Body of pancreas (tissue), 4 donors: ENCODE results near the gene CTSG.

Experiments used
- POLR2A ChIP-seq, 3 donors: fragments of 450-650 bp; IDR thresholded peaks; one replicate each; pipeline ENCODE4 v1.6.1; 2016; ENCODE audit warnings: antibody characterized with exemption in 3 of 3, mild to moderate bottlenecking in 2 of 3
- TF ChIP-seq, protein P1 (sequence below), 7 experiments: fragments of 450-650 bp in 4 of 7; fragments of 200-600 bp in 3 of 7; sonication (generic) in 3 of 7; IDR thresholded peaks; one replicate each; pipeline ENCODE4 v1.5.1; 2016 to 2019; ENCODE audit warnings: antibody characterized with exemption in 7 of 7

DNA sequence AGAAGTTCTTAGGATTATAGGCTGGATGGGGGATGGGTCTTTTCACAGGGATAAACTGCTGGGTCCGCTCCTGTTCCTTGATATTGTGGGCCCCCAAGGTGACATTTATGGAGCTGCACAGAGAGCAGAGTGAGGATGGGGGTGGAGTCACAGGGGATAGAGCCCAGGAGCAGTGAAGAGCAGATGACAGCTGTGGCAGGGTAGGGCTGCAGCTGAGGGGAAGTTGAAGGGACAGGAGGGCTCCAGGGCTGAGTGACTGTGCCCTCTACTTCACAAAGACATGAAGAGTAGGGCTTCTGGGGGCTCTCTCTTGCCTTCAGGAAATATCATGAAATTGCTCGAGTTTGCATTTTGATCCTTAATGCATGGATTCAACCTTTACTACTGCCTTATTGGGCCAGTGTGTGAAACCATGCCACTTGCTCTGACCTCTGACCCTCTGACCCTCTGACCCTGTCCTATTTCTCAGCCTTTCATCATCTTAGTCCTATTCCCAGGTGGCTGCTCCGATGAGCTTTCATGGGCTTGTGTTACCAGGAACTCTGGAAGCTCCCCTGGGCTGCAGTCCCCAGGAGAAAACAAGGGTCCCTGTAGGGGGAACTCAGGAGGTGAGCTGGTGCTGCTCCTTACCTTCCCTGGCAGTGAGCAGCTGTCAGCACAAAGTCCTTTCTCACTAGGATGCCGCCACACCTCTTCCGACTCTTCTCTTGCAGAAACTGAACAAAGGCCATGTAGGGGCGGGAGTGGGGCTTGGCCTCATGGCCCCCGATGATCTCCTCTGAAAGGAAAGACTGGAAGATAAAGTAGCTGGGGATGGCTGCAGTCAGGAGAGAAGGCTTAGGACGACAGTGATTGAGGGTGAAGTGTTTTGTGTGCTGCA lies 31.8 kb upstream of the CTSG start:
- TF ChIP-seq, protein P1, sequence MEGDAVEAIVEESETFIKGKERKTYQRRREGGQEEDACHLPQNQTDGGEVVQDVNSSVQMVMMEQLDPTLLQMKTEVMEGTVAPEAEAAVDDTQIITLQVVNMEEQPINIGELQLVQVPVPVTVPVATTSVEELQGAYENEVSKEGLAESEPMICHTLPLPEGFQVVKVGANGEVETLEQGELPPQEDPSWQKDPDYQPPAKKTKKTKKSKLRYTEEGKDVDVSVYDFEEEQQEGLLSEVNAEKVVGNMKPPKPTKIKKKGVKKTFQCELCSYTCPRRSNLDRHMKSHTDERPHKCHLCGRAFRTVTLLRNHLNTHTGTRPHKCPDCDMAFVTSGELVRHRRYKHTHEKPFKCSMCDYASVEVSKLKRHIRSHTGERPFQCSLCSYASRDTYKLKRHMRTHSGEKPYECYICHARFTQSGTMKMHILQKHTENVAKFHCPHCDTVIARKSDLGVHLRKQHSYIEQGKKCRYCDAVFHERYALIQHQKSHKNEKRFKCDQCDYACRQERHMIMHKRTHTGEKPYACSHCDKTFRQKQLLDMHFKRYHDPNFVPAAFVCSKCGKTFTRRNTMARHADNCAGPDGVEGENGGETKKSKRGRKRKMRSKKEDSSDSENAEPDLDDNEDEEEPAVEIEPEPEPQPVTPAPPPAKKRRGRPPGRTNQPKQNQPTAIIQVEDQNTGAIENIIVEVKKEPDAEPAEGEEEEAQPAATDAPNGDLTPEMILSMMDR (IDR thresholded peaks at IDR 0.05), result no peak
- TF ChIP-seq POLR2A (IDR thresholded peaks at IDR 0.05), result no peak
